K562 (cell line): ENCODE data around the gene MDC1. TPM values are rescaled to one million over a fixed set of nuclear protein-coding genes. Genes with fewer than 3 reads are reported as not detected.

Experiments
- EWSR1 ChIP-seq: fragments of 450-650 bp; IDR thresholded peaks from 2 replicates; pipeline ENCODE4 v1.6.1; 2018; ENCODE audit warnings: borderline replicate concordance, mild to moderate bottlenecking, low read depth, moderate library complexity; ENCODE audit not compliant: partially characterized antibody
- FOS ChIP-seq: IDR thresholded peaks from 3 replicates; pipeline ENCODE4 v1.6.1; 2011; ENCODE audit not compliant: insufficient read length; ENCODE audit errors: extremely low read depth
- HNRNPL ChIP-seq: fragments of 200-400 bp; formaldehyde crosslinking; IDR thresholded peaks from 2 replicates; pipeline ENCODE4 v1.6.1; 2017; ENCODE audit warnings: low read depth, mild to moderate bottlenecking, low read length
- HNRNPLL ChIP-seq: fragments of 200-400 bp; formaldehyde crosslinking; IDR thresholded peaks from 2 replicates; pipeline ENCODE4 v1.6.1; 2017; ENCODE audit warnings: low read length, low read depth, mild to moderate bottlenecking; ENCODE audit not compliant: poor library complexity, severe bottlenecking
- KLF1 ChIP-seq: fragments of 450-650 bp; IDR thresholded peaks from 2 replicates; pipeline ENCODE4 v1.6.1; 2016; ENCODE audit warnings: missing genetic modification characterization, missing compliant biosample characterization
- MAFF ChIP-seq: IDR thresholded peaks from 2 replicates; pipeline ENCODE4 v1.6.1; 2012; ENCODE audit warnings: low read length, improper control_type of control experiment
- MEF2D ChIP-seq: conservative IDR thresholded peaks from 2 replicates; pipeline ENCODE4 v1.6.1; 2016; ENCODE audit warnings: low read depth, missing genetic modification characterization, missing compliant biosample characterization
- PHF8 ChIP-seq: fragments of 200-600 bp; sonication (generic); IDR thresholded peaks from 2 replicates; pipeline ENCODE4 v1.6.1; 2012; ENCODE audit warnings: mixed run types, mild to moderate bottlenecking, inconsistent platforms, low read length, moderate library complexity, borderline replicate concordance
- PTBP1 ChIP-seq: fragments of 200-400 bp; formaldehyde crosslinking; IDR thresholded peaks from 2 replicates; pipeline ENCODE4 v1.6.1; 2017; ENCODE audit warnings: low read depth, low read length
- RAD21 ChIP-seq, 2 experiments: fragments of 250-450 bp in 1 of 2; fragments of 450-650 bp in 1 of 2; sonication (Bioruptor Pico) in 1 of 2; formaldehyde crosslinking in 1 of 2; IDR thresholded peaks in 1 of 2; conservative IDR thresholded peaks in 1 of 2; 2 replicates each; pipeline versions ENCODE4 v1.4.0 to v1.8.0; 2020 to 2022; ENCODE audit warnings: mild to moderate bottlenecking in 2 of 2, moderate library complexity in 1 of 2
- RHOXF2B ChIP-seq: fragments of 250-450 bp; sonication (Bioruptor Pico); conservative IDR thresholded peaks from 2 replicates; pipeline ENCODE4 v1.5.1; 2021
- SIN3B ChIP-seq: fragments of 450-650 bp; IDR thresholded peaks from 2 replicates; pipeline ENCODE4 v1.6.1; 2017; ENCODE audit warnings: low read depth, mild to moderate bottlenecking, moderate library complexity
- SMAD4 ChIP-seq: fragments of 250-450 bp; sonication (Bioruptor Pico); conservative IDR thresholded peaks from 2 replicates; pipeline ENCODE4 v1.8.0; 2021; ENCODE audit warnings: inconsistent platforms, mild to moderate bottlenecking, moderate library complexity
- TAL1 ChIP-seq: fragments of 450-650 bp; IDR thresholded peaks from 2 replicates; pipeline ENCODE4 v1.6.1; 2016; ENCODE audit warnings: mild to moderate bottlenecking
- THRAP3 ChIP-seq: fragments of 450-650 bp; IDR thresholded peaks from 2 replicates; pipeline ENCODE4 v1.6.1; 2016; ENCODE audit warnings: mild to moderate bottlenecking, inconsistent platforms, borderline replicate concordance
- ZKSCAN3 ChIP-seq: fragments of 250-450 bp; sonication (Bioruptor Pico); IDR thresholded peaks from 2 replicates; pipeline ENCODE4 v1.4.0; 2020
- ZNF239 ChIP-seq: fragments of 250-450 bp; sonication (Bioruptor Pico); IDR thresholded peaks from 2 replicates; pipeline ENCODE4 v1.4.0; 2020; ENCODE audit warnings: mild to moderate bottlenecking
- ZNF707 ChIP-seq: fragments of 250-450 bp; sonication (Bioruptor Pico); conservative IDR thresholded peaks from 2 replicates; pipeline ENCODE4 v1.8.0; 2022; ENCODE audit warnings: inconsistent platforms, mild to moderate bottlenecking, moderate library complexity
- ZNF740 ChIP-seq, 3 experiments: fragments of 200-800 bp in 1 of 3; sonication (Bioruptor generic) in 1 of 3; sonication (generic) in 1 of 3; formaldehyde crosslinking in 1 of 3; IDR thresholded peaks; 2 replicates each; pipeline versions ENCODE4 v1.6.1 to v1.8.0; 2016 to 2022; ENCODE audit warnings: mild to moderate bottlenecking in 2 of 3, missing compliant biosample characterization in 2 of 3, missing genetic modification characterization in 2 of 3, missing genetic modification reagents in 1 of 3
- polyA plus RNA-seq, 8 experiments: library from polyadenylated mRNA; depleted of rRNA in 4 of 8; stranded (reverse) in 5 of 8; unstranded in 3 of 8; fragments of >200 nt; fragmentation: Nextera tagmentation in 2 of 8; fragmentation: Illumina TruSeq in 1 of 8; extraction: Ambion mirVana in 2 of 8; extraction: Trizol in 1 of 8; gene quantifications; 2 replicates each; pipeline versions ENCODE4 v1.2.1 to v1.2.3, GENCODE V29; 2011 to 2014; ENCODE audit warnings: inconsistent platforms in 1 of 8, missing spikeins in 1 of 8
- total RNA-seq, 7 experiments: library from RNA; depleted of rRNA in 6 of 7; stranded (reverse); fragments of >200 nt in 6 of 7; fragmentation: Illumina TruSeq in 2 of 7; extraction: Trizol in 2 of 7; gene quantifications; 2 replicates each; pipeline versions ENCODE4 v1.2.1 to v1.2.3, GENCODE V29; 2011 to 2021; ENCODE audit warnings: low replicate concordance in 1 of 7
- TF ChIP-seq, protein P1 (sequence below): sonication (generic); formaldehyde crosslinking; IDR thresholded peaks from 2 replicates; pipeline ENCODE4 v1.8.1; 2022; ENCODE audit warnings: missing genetic modification reagents
- TF ChIP-seq, protein P2 (sequence below): fragments of 450-650 bp; IDR thresholded peaks from 2 replicates; pipeline ENCODE4 v1.7.1; 2018; ENCODE audit warnings: mild to moderate bottlenecking, low read depth; ENCODE audit not compliant: partially characterized antibody

MDC1 gene
- total and polyA plus RNA-seq, 9 of the 15 experiments (the other 6 are each of a cell fraction or from before 2014, with no cell fraction given), result 8.2 to 114 (median 20.0) TPM

GRCh38 chr6:30719791-30720737 lies 3.0 kb upstream of the MDC1 start, which contains the start of gene TUBB (continued):
- TF ChIP-seq, protein P1, sequence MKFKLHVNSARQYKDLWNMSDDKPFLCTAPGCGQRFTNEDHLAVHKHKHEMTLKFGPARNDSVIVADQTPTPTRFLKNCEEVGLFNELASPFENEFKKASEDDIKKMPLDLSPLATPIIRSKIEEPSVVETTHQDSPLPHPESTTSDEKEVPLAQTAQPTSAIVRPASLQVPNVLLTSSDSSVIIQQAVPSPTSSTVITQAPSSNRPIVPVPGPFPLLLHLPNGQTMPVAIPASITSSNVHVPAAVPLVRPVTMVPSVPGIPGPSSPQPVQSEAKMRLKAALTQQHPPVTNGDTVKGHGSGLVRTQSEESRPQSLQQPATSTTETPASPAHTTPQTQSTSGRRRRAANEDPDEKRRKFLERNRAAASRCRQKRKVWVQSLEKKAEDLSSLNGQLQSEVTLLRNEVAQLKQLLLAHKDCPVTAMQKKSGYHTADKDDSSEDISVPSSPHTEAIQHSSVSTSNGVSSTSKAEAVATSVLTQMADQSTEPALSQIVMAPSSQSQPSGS (CRISPR knock-in tag), result no peak
- TF ChIP-seq ZKSCAN3 (no peak), FOS (peak; percentile 83), ZNF707 (CRISPR knock-in tag) (no peak), THRAP3 (no peak), RHOXF2B (CRISPR knock-in tag) (0 out of 2 replicates have a peak, but pooled peaks have one; percentile 42), SMAD4 (no peak), MAFF (peak; percentile 97), ZNF740 (CRISPR knock-in tag; IDR thresholded peaks at IDR 0.05) (no peak), ZNF740 (tag; IDR thresholded peaks at IDR 0.05) (no peak), MEF2D (tag) (0 out of 2 replicates have a peak, but pooled peaks have one; percentile 18), KLF1 (tag) (no peak), TAL1 (0 out of 2 replicates have a peak, but pooled peaks have one; percentile 9), HNRNPL (no peak), SIN3B (no peak), PTBP1 (no peak), RAD21 (CRISPR knock-in tag; conservative IDR thresholded peaks at IDR 0.05 in 1 of 2, IDR thresholded peaks at IDR 0.05 in 1 of 2) (no peak; a peak in 1 of 4 replicates), EWSR1 (no peak), HNRNPLL (no peak), PHF8 (peak; percentile 53), ZNF239 (CRISPR knock-in tag) (no peak)
- TF ChIP-seq, protein P2, sequence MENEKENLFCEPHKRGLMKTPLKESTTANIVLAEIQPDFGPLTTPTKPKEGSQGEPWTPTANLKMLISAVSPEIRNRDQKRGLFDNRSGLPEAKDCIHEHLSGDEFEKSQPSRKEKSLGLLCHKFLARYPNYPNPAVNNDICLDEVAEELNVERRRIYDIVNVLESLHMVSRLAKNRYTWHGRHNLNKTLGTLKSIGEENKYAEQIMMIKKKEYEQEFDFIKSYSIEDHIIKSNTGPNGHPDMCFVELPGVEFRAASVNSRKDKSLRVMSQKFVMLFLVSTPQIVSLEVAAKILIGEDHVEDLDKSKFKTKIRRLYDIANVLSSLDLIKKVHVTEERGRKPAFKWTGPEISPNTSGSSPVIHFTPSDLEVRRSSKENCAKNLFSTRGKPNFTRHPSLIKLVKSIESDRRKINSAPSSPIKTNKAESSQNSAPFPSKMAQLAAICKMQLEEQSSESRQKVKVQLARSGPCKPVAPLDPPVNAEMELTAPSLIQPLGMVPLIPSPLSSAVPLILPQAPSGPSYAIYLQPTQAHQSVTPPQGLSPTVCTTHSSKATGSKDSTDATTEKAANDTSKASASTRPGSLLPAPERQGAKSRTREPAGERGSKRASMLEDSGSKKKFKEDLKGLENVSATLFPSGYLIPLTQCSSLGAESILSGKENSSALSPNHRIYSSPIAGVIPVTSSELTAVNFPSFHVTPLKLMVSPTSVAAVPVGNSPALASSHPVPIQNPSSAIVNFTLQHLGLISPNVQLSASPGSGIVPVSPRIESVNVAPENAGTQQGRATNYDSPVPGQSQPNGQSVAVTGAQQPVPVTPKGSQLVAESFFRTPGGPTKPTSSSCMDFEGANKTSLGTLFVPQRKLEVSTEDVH, result no peak
